HG02870 (cell line): ENCODE measurements around the gene RGS9.

Experiments
- ATAC-seq: cut with Tn5 transposase; IDR thresholded peaks from one replicate; pipeline ENCODE4 v1.9.1; 2021; ENCODE audit warnings: mild to moderate bottlenecking, moderate library complexity; ENCODE audit not compliant: unreplicated experiment

RGS9 gene

GRCh38 chr17:65154770-65155589 lies 17.8 kb downstream of the RGS9 start:
- ATAC-seq, result peak; percentile 92

GRCh38 chr17:65155622-65156021 lies 18.5 kb downstream of the RGS9 start:
- ATAC-seq, result peak; percentile 43

- ATAC-seq, result no peak
These were observed 19.1 kb downstream of the RGS9 start for GRCh38 chr17:65156185-65156834.

- no peak for ATAC-seq
These were observed 19.8 kb downstream of the RGS9 start for GRCh38 chr17:65156835-65157565.

- ATAC-seq, result no peak
These were observed 20.9 kb downstream of the RGS9 start for GRCh38 chr17:65158041-65158440.

- no peak for ATAC-seq
These were observed 21.5 kb downstream of the RGS9 start for GRCh38 chr17:65158622-65159021.

- no peak for ATAC-seq
These were observed 23.3 kb downstream of the RGS9 start for GRCh38 chr17:65160516-65160915.

- ATAC-seq, result peak; percentile 92
These were observed 26.9 kb downstream of the RGS9 start for GRCh38 chr17:65163990-65164495.

GRCh38 chr17:65166787-65167186 lies 29.6 kb downstream of the RGS9 start:
- ATAC-seq, result no peak

- ATAC-seq, result no peak
These were observed 30.4 kb downstream of the RGS9 start for GRCh38 chr17:65167566-65167965.

GRCh38 chr17:65169691-65170090 lies 32.5 kb downstream of the RGS9 start:
- ATAC-seq, result no peak

GRCh38 chr17:65170839-65171238 lies 33.7 kb downstream of the RGS9 start:
- ATAC-seq, result no peak

GRCh38 chr17:65171752-65172151 lies 34.6 kb downstream of the RGS9 start:
- ATAC-seq, result no peak

- no peak for ATAC-seq
These were observed 35.4 kb downstream of the RGS9 start for GRCh38 chr17:65172496-65173136.

GRCh38 chr17:65173284-65173793 lies 36.2 kb downstream of the RGS9 start:
- no peak for ATAC-seq

GRCh38 chr17:65173976-65174683 lies 37.0 kb downstream of the RGS9 start:
- ATAC-seq, result no peak

- ATAC-seq, result no peak
These were observed 37.8 kb downstream of the RGS9 start for GRCh38 chr17:65174974-65175373.

GRCh38 chr17:65175952-65176351 lies 38.8 kb downstream of the RGS9 start:
- no peak for ATAC-seq

GRCh38 chr17:65176646-65177409 lies 39.7 kb downstream of the RGS9 start:
- ATAC-seq, result no peak
